Cortex of kidney (tissue), 1 donor: Measurements from ENCODE around the gene CTXN1.
"Not testable (repeated sequence)": the region's sequence is repeated elsewhere in the genome, so short reads cannot be mapped to it uniquely, and the experiment has no call there.

Experiments used
- DNase-seq: peaks from one replicate; lab custom pipeline; 2025; lab: John Stamatoyannopoulos, UW

Gene CTXN1

DNA sequence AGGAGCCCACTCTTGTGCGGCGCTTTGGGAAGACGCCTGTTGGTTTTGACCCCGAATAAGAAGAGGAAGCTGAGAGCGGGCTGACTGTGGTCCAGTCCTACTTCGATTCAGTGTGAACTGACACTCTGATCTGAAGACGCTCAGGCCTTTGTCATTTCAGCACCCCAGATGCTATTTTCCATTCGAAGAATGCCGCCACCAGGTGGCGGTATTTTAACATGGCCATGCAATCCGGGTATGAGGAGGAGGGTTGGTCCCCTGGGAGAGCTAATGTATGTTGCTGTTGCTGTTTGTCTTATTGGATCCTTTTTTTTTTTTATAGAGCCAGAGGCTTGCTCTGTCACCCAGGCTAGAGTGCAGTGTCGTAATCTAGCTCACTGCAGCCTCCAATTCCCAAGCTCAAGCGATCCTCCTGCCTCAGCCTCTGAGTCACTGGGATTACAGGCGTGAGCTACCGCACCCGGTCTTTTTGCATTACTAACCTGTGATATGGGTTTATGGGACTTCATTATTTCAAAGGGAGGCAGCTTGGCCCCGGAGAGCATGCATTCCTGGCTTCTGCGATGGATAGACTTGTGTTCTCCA lies 18.3 kb upstream of the CTXN1 start:
- no peak for DNase-seq

DNA sequence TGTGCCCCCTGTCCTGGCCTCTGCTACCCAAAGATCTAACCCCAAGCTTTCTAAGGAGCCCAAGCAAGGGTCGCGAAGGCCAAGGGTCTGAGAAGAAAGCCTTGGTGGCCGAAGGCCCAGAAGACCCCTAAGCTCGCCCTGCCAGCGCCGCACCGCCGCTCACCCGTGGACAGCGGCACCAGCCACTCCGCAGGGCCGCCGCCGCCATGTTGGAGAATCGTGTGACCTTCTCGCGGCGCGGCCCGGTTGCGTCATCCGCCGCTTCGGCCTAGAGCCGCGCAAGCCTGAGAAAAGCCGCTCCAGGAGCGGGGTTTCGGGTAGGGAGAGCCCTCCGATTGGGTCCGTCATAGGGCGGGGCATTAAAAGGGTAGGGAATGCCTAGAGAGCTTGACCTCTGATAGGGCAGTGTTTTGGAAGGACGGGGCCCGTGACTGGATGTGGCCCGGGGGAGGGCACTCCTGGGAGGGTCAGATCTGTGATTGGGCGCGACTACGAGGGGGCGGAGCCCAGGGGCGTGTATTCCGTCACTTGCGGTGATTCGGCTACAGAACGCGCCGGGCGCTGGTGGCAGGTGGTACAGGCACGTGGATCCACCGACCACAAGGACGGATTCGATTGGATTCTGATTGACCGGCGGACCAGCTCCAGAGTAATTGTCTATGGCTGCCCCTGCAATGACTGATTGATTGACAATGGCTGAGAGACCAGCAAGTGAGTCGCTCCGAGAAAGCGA lies 17.7 kb upstream of the CTXN1 start, which contains the start of gene TIMM44:
Gene TIMM44, minus strand, starts transcription at position 223 of the 733 bp plus-strand sequence. Its CDS starts 15 bp downstream, at position 208.
- DNase-seq = no peak

DNA sequence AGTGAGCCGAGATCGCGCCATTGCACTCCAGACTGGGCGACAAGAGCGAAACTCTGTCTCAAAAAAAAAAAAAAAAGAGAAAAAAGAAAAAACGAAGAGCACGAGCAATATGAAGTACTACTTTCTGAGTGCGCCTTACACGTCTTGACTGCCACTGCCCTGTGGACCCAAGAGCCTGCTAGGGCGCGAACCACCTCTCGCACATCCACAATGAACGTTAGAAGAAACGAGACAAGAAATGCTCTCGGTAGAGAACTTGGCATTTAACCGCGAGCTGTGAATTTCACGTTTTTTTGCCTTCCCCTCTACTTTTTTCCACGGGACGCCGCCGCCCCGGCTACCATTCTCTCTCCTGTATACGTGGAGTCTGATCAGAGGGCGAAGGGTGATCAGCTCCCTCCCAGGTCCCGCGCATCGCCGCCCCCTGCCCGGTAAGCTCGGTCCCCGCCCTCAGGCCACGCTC lies 17.1 kb upstream of the CTXN1 start:
- no peak for DNase-seq

DNA sequence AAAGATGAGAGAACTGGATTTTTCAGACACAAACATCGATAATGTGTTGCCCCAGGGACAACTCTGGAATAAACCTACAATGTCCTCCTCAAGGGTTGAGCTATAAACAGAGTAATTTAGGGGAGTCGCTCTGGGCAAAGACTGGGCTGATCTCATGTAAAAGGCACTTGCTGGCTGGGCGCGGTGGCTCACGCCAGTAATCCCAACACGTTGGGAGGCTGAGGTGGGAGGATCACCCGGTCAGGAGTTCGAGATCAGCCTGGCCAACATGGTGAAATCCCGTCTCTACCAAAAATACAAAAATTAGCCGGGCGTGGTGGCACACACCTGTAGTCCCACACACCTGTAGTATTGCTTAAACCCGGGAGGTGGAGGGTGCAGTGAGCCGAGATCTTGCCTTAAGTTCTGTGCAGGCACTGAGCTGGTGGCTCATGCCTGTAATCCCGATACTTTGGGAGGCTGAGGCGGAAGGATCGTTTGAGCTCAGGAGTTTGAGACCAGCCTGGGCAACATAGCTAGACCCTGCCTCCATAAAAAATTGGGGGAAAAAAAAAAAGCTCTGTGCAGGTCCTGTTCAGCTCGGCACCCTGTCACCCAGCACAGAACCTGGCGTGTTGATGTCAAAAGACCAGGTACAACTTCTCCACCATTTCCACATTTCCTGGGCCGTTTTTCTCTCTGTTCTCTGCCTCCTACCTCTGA lies 16.1 kb upstream of the CTXN1 start:
- DNase-seq = no peak

DNA sequence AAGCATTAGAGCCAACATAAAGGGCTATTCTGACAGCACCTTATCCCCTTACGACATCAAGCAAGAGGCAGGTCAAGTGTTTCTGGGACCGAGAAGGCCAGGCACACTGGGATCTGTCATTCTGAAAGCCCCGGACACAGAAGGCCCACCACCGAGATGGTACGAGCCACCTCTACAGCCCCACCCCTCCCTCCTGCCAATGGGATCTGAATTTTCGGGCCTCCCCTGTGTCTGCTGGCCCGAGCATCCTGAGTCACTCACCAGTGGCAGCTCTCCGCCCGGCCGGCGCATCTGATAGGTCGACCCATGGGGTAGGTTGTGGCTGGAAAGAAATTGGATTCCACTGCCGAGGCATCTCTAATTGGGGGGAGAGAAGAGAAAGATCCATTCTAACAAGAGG lies 14.9 kb upstream of the CTXN1 start:
- no peak for DNase-seq

DNA sequence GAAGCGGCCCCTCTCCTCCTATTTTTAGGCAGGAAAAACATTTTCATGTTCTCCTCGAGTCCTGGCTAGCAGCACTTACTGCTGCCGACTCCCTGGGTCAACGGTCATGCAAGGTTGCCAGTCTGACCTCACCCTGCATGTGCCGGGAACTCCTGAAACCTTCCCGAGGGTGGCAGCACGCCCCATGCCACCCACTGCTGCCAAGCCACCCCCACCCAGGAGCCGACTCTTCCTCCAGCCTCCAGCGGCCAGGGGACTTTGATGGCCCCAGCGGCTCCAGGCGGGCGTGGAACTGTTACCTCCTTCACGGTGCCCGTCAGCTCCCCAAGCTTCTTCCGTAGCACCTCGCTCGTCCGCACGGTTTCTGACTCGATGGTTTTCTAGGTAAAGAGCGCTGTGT lies 8.8 kb upstream of the CTXN1 start:
- DNase-seq = no peak

DNA sequence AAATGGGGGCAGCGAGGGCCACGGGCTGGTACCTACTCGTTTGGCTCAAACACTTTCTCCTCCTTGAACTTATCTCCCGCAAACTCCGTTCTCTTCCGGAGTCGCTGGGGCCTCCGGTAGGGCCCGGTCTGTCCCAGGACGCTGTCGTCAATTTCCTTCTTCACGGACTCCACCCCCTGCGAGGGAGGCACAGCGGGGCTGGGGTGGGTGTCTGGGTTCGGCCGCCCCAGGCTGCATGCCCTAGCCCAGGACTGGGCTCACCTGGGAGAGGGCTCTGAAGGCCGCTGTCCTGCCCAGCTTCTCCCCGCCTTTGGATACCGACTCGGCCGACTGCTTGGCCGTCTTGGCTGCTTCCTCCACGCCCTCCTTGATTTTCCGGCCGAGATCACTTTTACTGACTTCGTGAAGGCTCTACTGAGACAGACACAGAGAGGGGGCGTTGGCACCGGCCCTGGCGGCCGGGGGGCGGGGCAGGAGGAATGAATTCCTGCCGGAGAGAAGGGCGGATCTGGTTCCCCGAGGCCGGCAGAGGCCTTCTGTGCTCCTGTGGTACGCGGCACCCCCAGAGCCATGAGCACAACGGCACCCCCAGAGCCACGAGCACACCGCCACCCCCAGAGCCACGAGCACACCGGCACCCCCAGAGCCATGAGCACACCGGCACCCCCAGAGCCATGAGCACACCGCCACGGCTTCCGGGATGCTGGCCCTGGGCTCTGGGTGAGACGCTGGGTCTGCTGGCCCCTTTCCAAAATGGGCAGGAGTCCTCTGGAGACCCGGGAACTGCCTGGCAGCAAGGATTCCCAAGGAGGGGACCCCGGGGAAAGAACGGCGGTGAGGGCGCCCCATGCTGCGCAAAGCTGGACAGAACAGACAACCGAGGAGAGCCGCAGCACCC lies 8.1 kb upstream of the CTXN1 start:
- DNase-seq = no peak

DNA sequence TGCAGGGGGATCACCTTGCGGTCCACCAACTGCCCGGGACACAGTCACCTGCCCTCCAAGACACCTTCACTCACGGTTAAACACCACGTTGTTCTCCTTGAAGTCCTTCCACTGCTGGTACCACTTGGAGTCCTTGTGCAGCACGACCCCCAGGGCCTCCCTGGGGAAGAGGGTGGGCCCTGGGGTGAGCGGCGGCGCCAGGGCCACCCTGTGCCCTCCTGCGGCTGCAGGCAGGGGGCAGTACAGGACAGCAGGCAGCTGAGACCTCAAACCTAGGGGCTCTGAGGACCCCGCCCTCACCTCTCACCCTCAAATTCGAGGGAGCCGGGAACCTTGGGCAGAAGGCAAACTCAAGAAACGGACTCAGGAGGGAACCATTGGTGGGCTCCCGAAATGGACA lies 7.5 kb upstream of the CTXN1 start:
- no peak for DNase-seq

DNA sequence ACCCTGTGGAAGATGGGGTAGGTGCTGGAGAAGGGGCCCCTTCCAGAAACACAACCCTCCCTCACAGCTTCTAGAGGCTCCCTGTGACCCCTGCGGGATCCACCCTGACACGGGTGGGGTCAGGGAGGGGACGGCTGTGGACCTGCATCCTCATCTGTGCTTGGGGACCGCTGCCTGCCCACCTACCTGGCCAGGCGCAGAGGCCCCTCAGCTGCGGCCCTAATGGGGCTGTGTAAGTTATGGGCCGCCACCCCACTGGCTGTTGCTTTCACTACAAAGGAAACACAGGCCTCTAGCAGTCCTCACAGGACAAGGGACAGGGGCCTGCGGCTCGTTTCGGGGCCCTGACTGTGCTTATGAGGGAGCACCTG lies 7.0 kb upstream of the CTXN1 start:
- no peak for DNase-seq

DNA sequence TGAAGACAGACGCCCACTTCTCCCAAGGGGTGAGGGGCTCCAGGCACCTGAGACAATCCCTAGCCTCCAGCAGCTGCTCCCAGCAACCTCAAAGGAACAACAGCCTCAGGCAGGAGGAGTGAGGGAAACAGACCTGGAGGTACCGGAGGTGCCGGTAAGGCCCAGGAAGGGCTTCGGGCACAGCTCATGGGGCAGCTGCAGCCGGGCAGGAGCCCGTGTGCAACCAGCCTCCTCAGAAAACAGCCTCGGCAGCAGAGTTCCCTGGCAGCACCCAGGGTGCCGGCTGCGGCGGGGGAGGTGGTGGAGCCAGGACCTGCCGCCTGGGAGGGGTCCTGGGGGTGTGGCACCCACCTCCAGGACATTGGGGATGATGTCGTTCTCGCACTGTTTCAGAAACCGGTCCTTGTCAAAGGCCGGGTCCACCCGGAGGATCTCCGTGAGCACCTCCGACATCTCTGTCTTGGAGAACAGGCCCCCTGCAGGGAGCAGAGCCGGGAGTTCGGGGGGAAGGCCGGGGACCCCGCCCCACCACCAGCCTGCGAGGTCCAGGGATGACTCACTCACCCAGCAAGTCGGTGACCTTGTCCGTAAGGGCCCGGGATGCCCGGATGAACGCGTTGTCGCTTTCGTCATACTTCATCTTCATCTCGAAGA lies 6.5 kb upstream of the CTXN1 start:
- no peak for DNase-seq

DNA sequence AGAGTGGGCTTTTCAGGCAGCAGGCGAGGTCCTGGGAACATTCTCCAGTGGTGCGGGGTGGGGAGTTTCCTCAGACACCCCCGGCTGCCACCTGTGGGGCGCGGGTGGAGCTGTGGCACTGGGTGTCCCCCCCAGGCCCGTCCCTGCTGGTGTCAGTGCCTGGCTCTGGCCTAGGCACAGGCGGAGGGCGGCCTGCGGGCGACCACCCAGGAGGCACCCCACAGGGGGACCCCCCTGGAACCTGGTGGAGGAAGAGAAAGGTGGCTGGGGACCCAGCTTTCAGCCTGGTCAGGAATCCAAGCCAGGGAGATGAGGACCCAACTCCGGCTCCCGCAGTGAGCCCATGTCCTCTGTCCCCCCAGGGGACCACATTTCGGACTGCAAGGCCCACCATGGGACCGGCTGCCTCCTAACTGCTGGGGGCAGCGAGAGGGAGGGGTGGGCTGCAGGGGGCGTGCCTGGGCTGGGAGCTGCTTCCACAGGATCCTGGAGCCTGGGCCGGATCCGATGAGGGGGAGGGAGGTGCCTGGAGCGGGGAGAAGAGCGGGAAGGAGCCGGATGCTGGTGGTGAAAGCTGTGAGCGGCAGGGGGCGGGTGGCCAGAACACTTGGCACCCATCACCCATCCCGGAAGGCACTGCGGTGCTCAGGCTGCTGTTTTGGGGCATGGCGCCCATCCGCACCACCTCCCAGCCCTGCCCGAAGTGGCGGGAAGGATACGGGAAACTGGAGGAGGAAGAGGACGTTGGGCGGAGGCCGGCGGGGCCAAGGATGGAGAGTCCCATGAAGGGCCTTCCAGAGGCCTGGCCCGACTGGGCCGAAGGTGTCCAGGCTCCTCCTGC lies 5.5 kb upstream of the CTXN1 start:
- DNase-seq = no peak

DNA sequence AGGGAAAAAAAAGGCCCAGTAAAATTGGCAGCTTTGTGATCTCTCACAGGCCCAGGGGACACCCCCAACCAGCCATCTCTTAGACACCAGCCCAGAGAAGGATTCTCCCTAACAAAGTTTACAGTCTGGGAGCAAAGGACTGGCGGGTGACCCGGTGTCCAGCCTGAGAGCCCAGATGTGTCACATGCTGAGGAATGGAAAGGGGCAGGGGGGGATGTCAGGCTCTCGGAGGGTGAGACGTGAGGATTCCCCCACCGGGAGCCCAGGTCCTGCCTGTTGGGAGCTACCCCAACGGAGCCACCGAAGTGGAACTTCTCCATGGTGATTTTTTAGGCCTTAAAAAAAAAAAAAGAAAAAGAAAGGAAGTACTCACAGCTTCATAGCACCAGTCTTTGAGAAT lies 4.8 kb upstream of the CTXN1 start:
- DNase-seq = no peak

DNA sequence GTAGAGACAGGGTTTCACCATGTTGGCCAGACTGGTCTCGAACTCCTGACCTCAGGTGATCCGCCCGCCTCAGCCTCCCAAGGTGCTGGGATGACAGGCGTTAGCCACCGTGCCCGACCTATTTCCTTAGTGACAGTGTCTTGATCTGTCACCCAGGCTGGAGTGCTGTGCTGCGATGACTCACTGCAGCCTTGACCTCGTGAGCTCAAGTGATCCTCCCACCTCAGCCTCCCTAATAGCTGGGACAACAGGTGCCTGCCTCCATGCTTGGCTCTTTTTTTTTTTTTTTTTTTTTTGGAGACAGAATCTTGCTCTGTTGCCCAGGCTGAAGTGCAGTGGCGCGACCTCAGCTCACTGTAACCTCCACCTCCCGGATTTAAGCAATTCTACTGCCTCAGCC lies 4.1 kb upstream of the CTXN1 start:
- DNase-seq = not testable (repeated sequence)

DNA sequence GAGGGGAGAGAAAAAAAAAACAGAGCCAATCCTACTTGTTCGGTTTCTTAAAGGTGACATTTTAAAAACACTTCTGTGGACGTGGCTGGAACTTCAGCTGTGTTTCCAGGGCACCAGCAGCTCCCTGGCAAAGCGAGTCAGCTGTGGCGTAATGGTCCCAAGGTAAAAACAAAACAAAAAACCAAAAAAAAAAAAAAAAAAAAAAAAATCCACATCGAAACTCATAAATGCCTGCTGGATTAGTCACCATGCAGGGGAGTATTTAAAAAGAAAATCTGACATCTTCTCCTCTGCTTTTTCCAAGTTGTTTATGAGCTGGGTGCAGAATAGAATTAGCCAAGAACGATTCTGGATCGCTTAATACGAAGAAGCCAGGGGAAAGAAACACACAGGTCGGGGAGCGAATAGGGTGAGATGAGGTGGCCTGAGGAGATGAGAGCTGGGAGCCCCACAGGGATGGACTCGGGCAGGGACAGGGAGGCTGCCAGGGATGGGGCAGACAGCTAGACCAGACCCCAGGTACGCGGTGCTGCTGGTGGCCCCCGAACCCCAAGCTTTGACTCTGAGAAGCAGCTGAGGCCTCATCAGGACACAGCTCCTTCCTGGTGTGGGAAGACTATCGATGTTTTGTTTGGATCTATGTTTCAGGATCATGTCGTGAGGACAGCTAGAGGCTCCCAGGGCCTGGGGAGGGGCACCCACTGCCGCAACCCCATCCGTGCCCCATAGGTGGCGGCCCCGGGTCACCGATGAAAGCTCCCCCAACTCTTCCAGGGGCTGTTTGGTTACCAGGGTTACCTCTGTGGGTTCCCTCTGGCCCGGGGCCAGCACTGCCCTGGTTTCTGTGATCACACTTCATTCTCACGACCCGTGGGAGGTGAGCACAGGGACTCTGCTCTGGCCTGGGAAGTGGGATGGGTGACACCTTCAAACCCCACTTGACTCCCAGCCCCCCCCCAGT lies 3.1 kb upstream of the CTXN1 start:
- DNase-seq = no peak

DNA sequence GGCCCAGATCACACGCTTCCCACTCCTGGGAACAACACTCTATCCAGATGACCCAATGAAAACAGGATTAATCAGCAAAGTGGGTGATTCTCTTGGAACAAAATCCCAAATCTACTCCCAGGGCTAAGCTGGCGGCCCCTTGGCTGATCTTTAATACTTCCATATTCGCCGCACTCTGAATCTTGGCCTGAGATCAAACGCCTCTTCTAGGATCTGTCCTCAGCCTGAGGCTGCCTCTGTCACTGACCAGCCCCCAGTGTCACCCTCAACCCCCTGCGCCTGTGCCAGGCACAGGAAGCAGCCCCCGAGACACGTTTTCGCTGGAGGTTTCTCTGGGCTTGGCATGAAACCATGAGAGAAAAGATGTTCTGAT lies 2.4 kb upstream of the CTXN1 start:
- no peak for DNase-seq

DNA sequence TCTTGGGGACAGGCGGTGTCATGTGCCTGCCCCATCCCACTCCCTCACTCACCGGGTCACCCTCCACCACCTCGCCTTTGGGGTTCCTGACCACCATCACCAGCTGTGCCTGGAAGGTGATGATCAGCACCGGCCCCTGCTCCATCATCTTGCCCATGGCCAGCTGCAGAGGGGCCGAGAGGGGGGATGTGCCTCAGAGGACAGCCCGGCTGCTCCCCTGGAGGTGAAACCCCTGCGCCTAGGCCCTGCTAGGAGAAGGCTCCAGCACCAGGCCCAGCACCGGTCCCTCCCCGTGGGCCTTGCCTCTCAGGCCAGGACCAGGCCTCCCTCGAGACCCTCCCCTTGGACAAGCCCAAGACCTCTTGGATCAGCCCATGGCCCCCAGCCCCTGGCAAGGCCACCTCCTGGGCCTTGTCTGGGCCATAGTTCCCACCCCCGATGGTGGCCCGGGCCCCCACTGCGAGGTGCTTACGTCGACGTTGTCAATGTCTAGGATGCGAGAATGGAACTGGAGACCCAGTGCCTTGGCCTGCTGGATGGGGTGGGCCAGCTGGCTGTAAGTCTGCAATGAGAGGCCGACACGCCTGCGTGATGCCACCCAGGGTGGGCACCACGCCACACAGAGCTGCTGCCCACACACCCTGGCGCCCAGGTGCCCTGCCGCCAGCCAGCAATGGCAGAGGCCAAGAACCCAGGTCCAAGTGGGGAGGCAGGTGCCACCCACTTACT lies 1.8 kb upstream of the CTXN1 start:
- DNase-seq = no peak

DNA sequence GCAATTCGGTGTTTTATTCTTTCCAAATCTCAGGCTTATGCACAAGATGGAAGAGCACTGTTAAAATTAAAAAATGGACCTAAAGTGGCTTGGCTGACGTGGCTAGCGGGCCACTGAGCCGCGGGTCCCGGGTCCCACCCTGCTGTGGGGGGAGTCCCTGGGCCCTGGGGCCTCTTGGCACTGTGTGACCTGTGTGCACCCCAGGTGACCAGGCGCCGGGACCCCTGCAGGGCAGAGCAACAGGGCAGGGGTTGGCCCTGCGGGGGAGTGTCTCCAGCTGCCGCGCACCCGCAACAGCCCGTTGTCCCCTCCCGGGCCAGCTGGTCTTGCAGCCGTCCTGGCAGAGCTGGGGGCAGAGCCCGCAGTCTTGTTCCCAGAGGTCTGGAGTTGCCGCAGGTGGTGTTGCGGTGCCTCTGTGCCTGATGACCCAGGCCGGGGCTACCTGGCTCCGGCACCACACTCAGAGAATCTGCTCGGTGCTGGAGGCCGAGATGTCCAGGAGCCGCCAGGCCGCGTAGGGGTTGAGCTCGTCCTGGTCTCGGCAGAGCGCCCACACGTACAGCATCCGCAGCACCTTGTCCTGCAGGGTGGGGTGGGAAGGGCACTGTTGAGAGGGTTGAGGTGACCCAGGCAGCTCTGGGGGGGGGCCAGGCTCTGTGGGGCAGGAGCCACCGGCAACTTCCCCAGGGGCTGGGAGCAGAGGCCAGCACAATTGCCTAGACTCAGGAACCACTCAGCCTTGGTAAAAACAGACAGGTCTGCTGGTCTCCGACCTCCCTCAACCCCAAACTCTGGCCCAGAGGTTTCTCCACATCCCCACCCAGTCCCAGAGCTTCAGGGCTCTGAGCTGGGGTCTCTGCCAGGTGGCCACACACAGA lies 1.0 kb upstream of the CTXN1 start:
- no peak for DNase-seq
